ENCODE results near the gene HBEGF.

Gene HBEGF

GRCh38 chr5:140331638-140332037 is 14.8 kb downstream of the HBEGF start:
- DNase-seq, result no peak

- DNase-seq, result no peak
These were observed 16.5 kb downstream of the HBEGF start for GRCh38 chr5:140329739-140330481.

- no peak for DNase-seq
These were observed 18.2 kb downstream of the HBEGF start for GRCh38 chr5:140328036-140328764.

GRCh38 chr5:140327589-140327988 is 18.8 kb downstream of the HBEGF start:
- DNase-seq, result no peak

GRCh38 chr5:140325486-140325885 is 20.9 kb downstream of the HBEGF start:
- no peak for DNase-seq

GRCh38 chr5:140324617-140325241 is 21.7 kb downstream of the HBEGF start:
- no peak for DNase-seq

GRCh38 chr5:140324041-140324600 is 22.3 kb downstream of the HBEGF start:
- no peak for DNase-seq

- no peak for DNase-seq
These were observed 23.4 kb downstream of the HBEGF start for GRCh38 chr5:140322751-140323731.

- no peak for DNase-seq
These were observed 24.6 kb downstream of the HBEGF start for GRCh38 chr5:140321796-140322195.

GRCh38 chr5:140319833-140320232 is 26.6 kb downstream of the HBEGF start:
- no peak for DNase-seq

GRCh38 chr5:140318792-140319191 is 27.6 kb downstream of the HBEGF start:
- no peak for DNase-seq

GRCh38 chr5:140317859-140318258 is 28.5 kb downstream of the HBEGF start:
- no peak for DNase-seq

- no peak for DNase-seq
These were observed 33.6 kb downstream of the HBEGF start for GRCh38 chr5:140312791-140313189.

- DNase-seq, result no peak
These were observed 34.2 kb downstream of the HBEGF start for GRCh38 chr5:140312067-140312790.

GRCh38 chr5:140311011-140311467 is 35.4 kb downstream of the HBEGF start:
- DNase-seq, result no peak

- DNase-seq, result no peak
These were observed 36.0 kb downstream of the HBEGF start for GRCh38 chr5:140310434-140310833.

- DNase-seq, result no peak
These were observed 36.6 kb downstream of the HBEGF start for GRCh38 chr5:140309706-140310249.

- no peak for DNase-seq
These were observed 40.9 kb downstream of the HBEGF start for GRCh38 chr5:140305471-140305870.

GRCh38 chr5:140303966-140304365 is 42.4 kb downstream of the HBEGF start:
- no peak for DNase-seq

GRCh38 chr5:140302786-140303639 is 43.4 kb downstream of the HBEGF start, which contains the start of gene PFDN1:
PFDN1 (minus strand) TSS chr5:140303101; CDS start chr5:140303073, 28 bp downstream.
- DNase-seq, result peak; percentile 86

Data from activated CD4-positive, alpha-beta T cell treated with anti-CD3 and anti-CD28 coated beads, Interleukin-2, amount 50 U/mL, for 1 hour (primary cell).